Choroid plexus epithelial cell (primary cell): ENCODE data around the gene N4BP2L2.

Experiments used
- DNase-seq: peaks from one replicate; pipeline ENCODE4 v3.0.0-alpha.2; 2010; ENCODE audit warnings: low read depth
- H3K4me3 ChIP-seq: 2 replicates; pipeline ENCODE4 v1.5.1; 2011; ENCODE audit warnings: low read depth, mild to moderate bottlenecking, control low read depth, low read length, moderate library complexity
- TF ChIP-seq, protein P1 (sequence below): conservative IDR thresholded peaks from 2 replicates; pipeline ENCODE4 v1.5.1; 2011; ENCODE audit warnings: low read depth, mild to moderate bottlenecking, control low read depth, inconsistent platforms, low read length, moderate library complexity

Gene N4BP2L2

DNA sequence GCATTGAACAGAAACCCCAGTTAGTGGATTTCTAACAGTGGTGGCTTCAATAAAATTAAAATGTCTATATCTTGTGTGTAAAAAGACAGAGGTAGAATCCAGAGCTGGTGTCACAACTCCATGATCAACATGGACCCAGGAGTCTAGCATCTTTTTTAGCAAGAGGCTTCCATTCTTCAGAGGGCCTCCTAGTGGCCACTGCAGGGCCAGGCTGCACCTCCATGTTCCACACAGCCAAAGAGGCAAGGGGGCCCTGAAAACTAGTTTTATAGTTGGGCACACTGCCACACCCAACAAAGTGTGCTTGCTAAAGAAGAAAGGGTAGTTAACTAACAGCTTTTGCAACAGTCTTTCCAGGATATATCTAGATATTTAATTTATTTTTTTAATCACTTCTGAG, 123.6 kb downstream of the N4BP2L2 start:
- DNase-seq = peak; percentile 47

DNA sequence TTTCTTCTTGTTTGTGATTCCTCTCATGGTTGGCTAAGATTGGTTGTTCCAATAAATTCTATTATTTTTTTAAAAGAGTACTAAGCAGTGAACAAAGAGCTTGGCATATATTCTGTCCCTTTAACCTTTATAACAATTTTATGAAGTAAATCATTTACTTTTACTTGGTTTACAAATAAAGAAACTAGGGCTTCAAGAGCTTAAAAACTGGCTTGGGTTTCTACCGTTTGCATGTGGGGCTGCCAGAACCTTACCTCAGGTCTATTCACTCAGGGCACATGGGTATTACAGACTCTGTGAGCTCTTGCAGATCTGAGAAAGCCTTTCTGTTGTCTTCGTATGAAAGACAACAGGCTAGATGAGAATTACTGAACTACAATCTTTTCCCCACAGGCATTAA, 124.0 kb downstream of the N4BP2L2 start:
- no peak overlapping the region for H3K4me3 ChIP-seq
- DNase-seq = no peak
- TF ChIP-seq, protein P1, sequence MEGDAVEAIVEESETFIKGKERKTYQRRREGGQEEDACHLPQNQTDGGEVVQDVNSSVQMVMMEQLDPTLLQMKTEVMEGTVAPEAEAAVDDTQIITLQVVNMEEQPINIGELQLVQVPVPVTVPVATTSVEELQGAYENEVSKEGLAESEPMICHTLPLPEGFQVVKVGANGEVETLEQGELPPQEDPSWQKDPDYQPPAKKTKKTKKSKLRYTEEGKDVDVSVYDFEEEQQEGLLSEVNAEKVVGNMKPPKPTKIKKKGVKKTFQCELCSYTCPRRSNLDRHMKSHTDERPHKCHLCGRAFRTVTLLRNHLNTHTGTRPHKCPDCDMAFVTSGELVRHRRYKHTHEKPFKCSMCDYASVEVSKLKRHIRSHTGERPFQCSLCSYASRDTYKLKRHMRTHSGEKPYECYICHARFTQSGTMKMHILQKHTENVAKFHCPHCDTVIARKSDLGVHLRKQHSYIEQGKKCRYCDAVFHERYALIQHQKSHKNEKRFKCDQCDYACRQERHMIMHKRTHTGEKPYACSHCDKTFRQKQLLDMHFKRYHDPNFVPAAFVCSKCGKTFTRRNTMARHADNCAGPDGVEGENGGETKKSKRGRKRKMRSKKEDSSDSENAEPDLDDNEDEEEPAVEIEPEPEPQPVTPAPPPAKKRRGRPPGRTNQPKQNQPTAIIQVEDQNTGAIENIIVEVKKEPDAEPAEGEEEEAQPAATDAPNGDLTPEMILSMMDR = no peak

More for the DNA sequence above, 123.6 kb downstream of the N4BP2L2 start:
- no peak overlapping the region for H3K4me3 ChIP-seq
- TF ChIP-seq, protein P1 = peak; percentile 84

DNA sequence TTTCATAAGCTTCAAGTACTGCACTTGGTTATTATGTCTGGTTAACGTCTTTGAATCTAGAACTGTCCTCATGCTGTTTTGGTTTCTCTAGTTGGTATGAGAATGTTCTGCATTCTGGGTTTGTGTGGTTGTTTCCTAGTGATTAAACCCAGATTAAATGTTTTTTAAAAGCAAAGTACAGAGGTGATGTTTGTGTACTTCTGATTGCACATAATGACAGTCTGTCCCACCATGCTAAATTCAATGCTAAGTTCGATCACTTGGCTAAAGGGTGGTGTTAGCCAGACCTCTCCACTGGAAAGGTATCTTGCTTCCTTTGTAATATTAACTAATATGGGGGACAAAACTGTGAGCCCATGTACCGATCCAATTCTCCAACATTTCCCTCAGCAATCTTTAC, 125.3 kb downstream of the N4BP2L2 start:
- no peak for DNase-seq
- TF ChIP-seq, protein P1 = no peak
- H3K4me3 ChIP-seq = no peak overlapping the region

DNA sequence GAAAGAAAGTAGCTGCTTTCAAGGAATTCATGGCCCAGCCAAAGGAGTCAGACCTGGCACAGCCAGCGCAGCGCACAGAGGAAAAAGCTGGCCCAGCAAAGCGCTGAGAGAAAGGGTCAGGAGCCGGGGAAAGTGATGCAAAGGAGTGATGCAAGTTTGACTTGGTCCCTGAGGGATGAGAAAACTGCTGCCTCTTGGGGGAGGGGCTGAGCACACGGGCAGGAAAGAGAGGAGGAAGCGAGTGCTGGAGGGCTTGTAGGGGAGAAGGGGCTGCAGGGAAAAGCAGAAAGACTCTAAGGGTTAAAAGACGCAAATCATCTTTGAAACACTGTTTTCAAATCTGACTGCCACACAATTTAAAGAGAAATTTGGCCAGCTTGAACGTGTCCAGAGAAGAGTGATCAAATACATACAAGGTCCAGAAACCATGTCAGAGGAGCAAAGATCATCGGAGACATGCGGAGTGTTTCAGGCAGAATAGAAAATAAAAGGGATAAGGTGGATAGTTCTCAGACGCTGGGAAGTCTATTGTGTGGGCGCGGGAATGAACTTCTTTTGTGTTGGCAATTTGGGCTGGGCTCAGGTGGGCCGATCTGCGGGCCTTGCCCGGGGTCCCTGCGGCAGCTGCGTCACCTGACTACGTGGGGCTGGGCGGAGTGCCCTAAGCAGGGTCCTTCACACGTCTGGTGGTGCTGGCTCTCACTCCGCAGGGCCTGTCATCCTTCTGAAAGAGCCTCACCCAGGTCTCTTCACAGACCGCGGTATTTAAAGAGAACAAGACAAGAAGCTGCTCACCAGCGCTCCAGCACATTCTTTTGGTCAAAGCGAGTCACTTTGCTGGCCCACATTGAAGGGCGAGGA, 128.8 kb downstream of the N4BP2L2 start:
- peak; percentile 85 for DNase-seq
- H3K4me3 ChIP-seq = peak overlapping the region; percentile 45
- TF ChIP-seq, protein P1 = no peak

DNA sequence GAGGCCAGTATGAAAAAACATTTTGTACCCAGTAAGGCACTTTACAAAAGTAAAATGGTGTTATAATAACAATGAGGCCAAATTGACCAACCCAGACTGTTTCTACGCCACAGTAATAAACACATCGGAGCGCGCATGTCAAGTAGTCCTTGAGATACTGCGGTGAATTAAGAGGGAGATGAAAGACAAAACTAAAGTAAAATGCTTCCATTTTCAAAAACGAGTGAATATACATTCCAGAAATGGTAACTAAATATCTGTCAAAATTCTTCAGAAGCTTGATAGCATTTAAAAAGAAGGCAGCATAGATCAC, 129.6 kb downstream of the N4BP2L2 start:
- DNase-seq = no peak
- no peak overlapping the region for H3K4me3 ChIP-seq
- TF ChIP-seq, protein P1 = no peak

DNA sequence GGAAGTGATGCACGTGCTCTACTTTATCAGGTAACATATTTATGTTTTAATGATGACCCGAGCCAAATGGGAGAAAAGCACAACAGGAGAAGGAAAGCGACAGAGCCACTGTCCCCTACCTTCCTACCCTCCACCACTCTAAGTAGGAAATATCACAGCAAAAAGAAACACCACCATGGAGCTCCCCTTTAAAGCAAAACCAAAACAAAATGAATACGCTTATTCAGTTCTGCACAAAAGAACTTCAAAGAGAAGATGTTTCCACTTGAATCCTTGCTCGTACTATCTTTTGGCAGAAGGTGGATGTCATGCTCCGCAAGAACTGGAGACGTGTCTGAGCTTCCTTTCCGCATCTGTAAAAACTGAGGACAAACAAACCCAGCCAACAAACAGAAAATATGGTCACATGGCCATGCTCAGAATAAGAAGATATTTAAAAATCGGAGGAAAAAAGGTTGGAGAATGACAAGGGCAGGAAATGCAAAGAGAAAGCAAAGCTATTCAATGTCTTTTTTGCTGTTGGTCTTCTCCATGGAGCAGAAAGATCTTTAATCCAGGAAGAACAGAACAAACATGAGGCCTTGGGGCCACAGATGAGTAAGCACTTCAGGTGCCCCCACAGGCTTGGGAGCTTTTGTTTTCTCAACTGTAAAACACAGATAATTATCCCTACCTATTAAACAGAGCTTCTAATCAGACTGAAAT, 130.1 kb downstream of the N4BP2L2 start:
- H3K4me3 ChIP-seq = no peak overlapping the region
- TF ChIP-seq, protein P1 = no peak
- no peak for DNase-seq
